OCI-LY1 (cell line): ENCODE measurements around the gene HRH4.

Experiments
- H2AFZ ChIP-seq: fragments of 200-600 bp; sonication (generic), shearing (Covaris generic); 2 replicates; pipeline ENCODE4 v1.6.0; 2014; ENCODE audit warnings: antibody characterized with exemption, mild to moderate bottlenecking, low read length
- H3F3A ChIP-seq: fragments of 200-600 bp; sonication (generic), shearing (Covaris generic); 2 replicates; pipeline ENCODE4 v1.6.0; 2014; ENCODE audit warnings: mild to moderate bottlenecking, antibody characterized with exemption, low read length, moderate library complexity; ENCODE audit not compliant: insufficient read depth
- H3K27ac ChIP-seq: fragments of 200-600 bp; sonication (generic); 2 replicates; pipeline ENCODE4 v1.5.1; 2014; ENCODE audit warnings: low read length, mixed run types, mild to moderate bottlenecking, low read depth; ENCODE audit not compliant: poor library complexity, severe bottlenecking
- H3K27me3 ChIP-seq: fragments of 200-600 bp; sonication (generic); 2 replicates; pipeline ENCODE4 v1.6.0; 2014; ENCODE audit warnings: antibody characterized with exemption, mild to moderate bottlenecking, low read length, moderate library complexity; ENCODE audit not compliant: insufficient read depth
- H3K36me3 ChIP-seq: fragments of 200-600 bp; sonication (generic); 2 replicates; pipeline ENCODE4 v1.6.1; 2014; ENCODE audit warnings: mild to moderate bottlenecking, antibody characterized with exemption, low read length, moderate library complexity, mixed read lengths; ENCODE audit not compliant: insufficient read depth
- H3K4me1 ChIP-seq: fragments of 200-600 bp; sonication (generic); 2 replicates; pipeline ENCODE4 v1.5.1; 2014; ENCODE audit warnings: mild to moderate bottlenecking, low read length, moderate library complexity; ENCODE audit not compliant: insufficient read depth, severe bottlenecking
- H3K4me2 ChIP-seq: fragments of 200-600 bp; sonication (generic), shearing (Covaris generic); 2 replicates; pipeline ENCODE4 v1.6.1; 2014; ENCODE audit warnings: low read length
- H3K4me3 ChIP-seq: fragments of 200-600 bp; sonication (generic); 2 replicates; pipeline ENCODE4 v1.5.1; 2014; ENCODE audit warnings: low read length, low read depth, mild to moderate bottlenecking, mixed read lengths; ENCODE audit not compliant: poor library complexity, severe bottlenecking
- H3K79me2 ChIP-seq: fragments of 200-600 bp; shearing (Covaris generic); 2 replicates; pipeline ENCODE4 v1.6.1; 2016; ENCODE audit warnings: mixed run types, low read length, mixed read lengths; ENCODE audit not compliant: insufficient read depth
- H3K9ac ChIP-seq: fragments of 200-600 bp; sonication (generic), shearing (Covaris generic); 2 replicates; pipeline ENCODE4 v1.6.1; 2014; ENCODE audit warnings: mild to moderate bottlenecking, low read length, mixed read lengths
- H3K9me2 ChIP-seq: fragments of 200-600 bp; sonication (generic), shearing (Covaris generic); 2 replicates; pipeline ENCODE4 v1.6.1; 2014; ENCODE audit warnings: low read depth, mild to moderate bottlenecking, low read length, mixed read lengths
- H3K9me3 ChIP-seq: fragments of 200-600 bp; shearing (Covaris generic); 2 replicates; pipeline ENCODE4 v1.6.1; 2014; ENCODE audit warnings: low read length, mixed read lengths
- H4K20me1 ChIP-seq: fragments of 200-600 bp; sonication (generic), shearing (Covaris generic); 2 replicates; pipeline ENCODE4 v1.6.0; 2016; ENCODE audit warnings: mild to moderate bottlenecking, low read length; ENCODE audit not compliant: insufficient read depth
- EZH2 ChIP-seq: fragments of 200-600 bp; sonication (generic), shearing (Covaris generic); IDR thresholded peaks from 2 replicates; pipeline ENCODE4 v1.8.0; 2017; ENCODE audit warnings: borderline replicate concordance, mixed run types, mild to moderate bottlenecking, antibody characterized with exemption, low read length, moderate library complexity, mixed read lengths
- TF ChIP-seq, protein P1 (sequence below): fragments of 200-600 bp; sonication (generic), shearing (Covaris generic); IDR thresholded peaks from 2 replicates; pipeline ENCODE4 v1.5.1; 2017; ENCODE audit warnings: mild to moderate bottlenecking, antibody characterized with exemption, low read length, moderate library complexity, mixed read lengths

Gene HRH4

DNA sequence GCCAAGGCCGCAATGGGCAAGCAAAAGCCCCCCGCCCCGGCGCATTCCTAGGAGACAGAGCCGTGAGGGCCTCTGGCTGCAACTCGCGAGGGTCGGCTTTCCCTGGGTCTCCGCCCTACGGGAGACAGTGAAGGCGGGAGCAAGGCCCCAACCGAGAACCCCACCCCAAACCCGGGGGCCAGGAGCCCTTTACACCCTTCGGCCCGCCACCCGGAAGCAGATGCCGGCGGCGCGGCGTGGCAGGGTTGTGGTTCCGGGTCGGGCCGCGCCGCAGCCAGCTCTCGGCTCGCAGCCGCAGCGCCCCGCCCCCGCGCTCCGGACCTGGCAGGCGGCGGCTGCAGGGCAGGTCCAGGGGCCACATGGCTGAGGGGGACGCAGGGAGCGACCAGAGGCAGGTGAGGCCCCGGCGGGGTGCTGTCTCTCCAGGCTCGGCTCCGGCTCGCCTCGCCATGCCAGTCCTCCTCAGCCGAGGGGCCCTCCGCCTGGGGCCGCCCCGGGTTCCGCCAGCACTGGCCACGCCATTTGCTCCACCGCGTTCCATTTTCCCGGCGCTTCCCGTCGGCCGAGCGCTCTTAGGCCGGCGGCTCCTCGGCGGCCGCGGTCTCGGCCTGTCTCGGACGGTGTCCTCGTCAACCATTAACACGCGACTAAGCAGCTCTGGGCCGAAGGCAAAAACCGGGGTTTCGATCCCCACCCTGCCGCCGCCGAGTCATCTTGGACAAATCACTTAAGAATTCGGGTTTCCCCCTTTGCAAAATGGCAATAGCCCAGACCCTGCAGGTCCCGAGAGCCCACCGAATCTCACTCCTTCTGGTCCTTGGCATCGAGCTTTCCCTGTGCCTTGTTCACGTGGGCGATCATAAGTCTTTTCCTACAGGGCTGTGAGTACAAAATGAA is 33.8 kb upstream of the HRH4 start, which contains the start of gene IMPACT:
Gene IMPACT, plus strand, starts transcription at position 273 of the 897 bp plus-strand sequence. Its CDS starts 87 bp downstream, at position 360.
- Histone ChIP-seq H3F3A (no peaks in the 10 kb centered on the region), H3K9me2 (no peaks in the 10 kb centered on the region), H3K4me1 (peaks cover 16% of the 10 kb centered on the region), H3K36me3 (no peaks in the 10 kb centered on the region; the same call in 1 of the 2 replicates), H3K27ac (no peak within 1 kb of the TSS), H3K79me2 (no peaks in the 10 kb centered on the region), H3K4me2 (peak within 1 kb of the TSS; percentile 77), H2AFZ (peak within 1 kb of the TSS; percentile 21; the same call in 1 of the 2 replicates), H3K9me3 (no peaks in the 10 kb centered on the region), H4K20me1 (no peaks in the 10 kb centered on the region), H3K27me3 (no peaks in the 10 kb centered on the region), H3K9ac (peak within 1 kb of the TSS; percentile 65), H3K4me3 (peak within 1 kb of the TSS; percentile 70)
- TF ChIP-seq, protein P1, sequence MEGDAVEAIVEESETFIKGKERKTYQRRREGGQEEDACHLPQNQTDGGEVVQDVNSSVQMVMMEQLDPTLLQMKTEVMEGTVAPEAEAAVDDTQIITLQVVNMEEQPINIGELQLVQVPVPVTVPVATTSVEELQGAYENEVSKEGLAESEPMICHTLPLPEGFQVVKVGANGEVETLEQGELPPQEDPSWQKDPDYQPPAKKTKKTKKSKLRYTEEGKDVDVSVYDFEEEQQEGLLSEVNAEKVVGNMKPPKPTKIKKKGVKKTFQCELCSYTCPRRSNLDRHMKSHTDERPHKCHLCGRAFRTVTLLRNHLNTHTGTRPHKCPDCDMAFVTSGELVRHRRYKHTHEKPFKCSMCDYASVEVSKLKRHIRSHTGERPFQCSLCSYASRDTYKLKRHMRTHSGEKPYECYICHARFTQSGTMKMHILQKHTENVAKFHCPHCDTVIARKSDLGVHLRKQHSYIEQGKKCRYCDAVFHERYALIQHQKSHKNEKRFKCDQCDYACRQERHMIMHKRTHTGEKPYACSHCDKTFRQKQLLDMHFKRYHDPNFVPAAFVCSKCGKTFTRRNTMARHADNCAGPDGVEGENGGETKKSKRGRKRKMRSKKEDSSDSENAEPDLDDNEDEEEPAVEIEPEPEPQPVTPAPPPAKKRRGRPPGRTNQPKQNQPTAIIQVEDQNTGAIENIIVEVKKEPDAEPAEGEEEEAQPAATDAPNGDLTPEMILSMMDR = no peak
- TF ChIP-seq EZH2 = no peak

DNA sequence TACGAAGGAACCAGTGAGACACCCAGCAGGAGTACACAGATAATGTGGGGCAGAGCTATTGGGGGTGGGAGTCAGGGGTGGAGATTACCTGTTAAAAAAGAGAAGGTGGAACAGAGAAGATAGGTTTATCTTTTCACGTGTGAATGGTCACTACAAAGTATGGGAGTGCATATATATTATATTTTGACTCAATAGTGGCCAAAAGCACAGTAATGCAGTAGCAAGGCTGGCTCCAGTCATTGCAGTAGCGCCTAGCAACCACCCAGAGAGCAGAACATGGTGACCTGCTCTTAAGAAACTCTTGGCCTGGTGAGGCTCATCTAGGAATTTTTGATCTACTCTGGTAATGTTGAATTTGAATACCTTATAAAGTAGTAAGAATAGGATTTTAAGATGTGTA is 33.0 kb upstream of the HRH4 start:
- no peaks in the 10 kb centered on the region for H3F3A ChIP-seq
- no peaks in the 10 kb centered on the region for H3K9me2 ChIP-seq
- H3K36me3 ChIP-seq = no peaks in the 10 kb centered on the region; the same call in 1 of the 2 replicates
- H3K9ac ChIP-seq = no peak overlapping the region; the same call in 1 of the 2 replicates
- H3K4me1 ChIP-seq = peaks cover 16% of the 10 kb centered on the region
- TF ChIP-seq, protein P1 = no peak
- no peak for TF ChIP-seq EZH2
- no peak overlapping the region for H3K27ac ChIP-seq
- no peaks in the 10 kb centered on the region for H3K9me3 ChIP-seq
- no peak overlapping the region for H2AFZ ChIP-seq
- no peaks in the 10 kb centered on the region for H4K20me1 ChIP-seq
- no peaks in the 10 kb centered on the region for H3K27me3 ChIP-seq
- H3K4me2 ChIP-seq = peak overlapping the region; percentile 77
- H3K4me3 ChIP-seq = peak overlapping the region; percentile 70
- H3K79me2 ChIP-seq = no peaks in the 10 kb centered on the region

DNA sequence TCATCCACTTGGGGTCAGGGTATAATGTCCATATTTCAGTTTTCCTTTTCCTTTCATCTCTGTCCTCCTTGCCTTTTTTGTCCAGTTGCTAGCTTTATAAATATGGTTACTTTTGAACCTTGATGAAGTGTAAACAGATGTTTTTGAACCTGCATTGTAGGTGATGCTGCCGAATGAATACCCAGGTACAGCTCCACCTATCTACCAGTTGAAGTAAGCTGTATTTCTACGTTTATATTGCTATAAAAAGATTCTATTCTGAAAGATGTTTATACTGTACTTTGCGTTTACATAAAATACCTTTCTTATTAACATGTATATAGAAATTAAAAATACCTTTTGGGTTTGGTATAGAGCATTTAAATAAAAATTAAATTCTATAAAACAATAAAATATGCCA is 31.7 kb upstream of the HRH4 start:
- no peaks in the 10 kb centered on the region for H3F3A ChIP-seq
- no peaks in the 10 kb centered on the region for H3K9me2 ChIP-seq
- H3K27me3 ChIP-seq = no peaks in the 10 kb centered on the region
- H3K4me1 ChIP-seq = peaks cover 16% of the 10 kb centered on the region
- no peaks in the 10 kb centered on the region for H4K20me1 ChIP-seq
- no peak overlapping the region for H3K9ac ChIP-seq
- no peak overlapping the region for H3K27ac ChIP-seq
- H3K36me3 ChIP-seq = no peaks in the 10 kb centered on the region; the same call in 1 of the 2 replicates
- H3K9me3 ChIP-seq = no peaks in the 10 kb centered on the region
- no peak overlapping the region for H3K4me3 ChIP-seq
- H3K79me2 ChIP-seq = no peaks in the 10 kb centered on the region
- TF ChIP-seq, protein P1 = peak; percentile 29
- TF ChIP-seq EZH2 = no peak
- H3K4me2 ChIP-seq = no peak overlapping the region
- no peak overlapping the region for H2AFZ ChIP-seq
